ENCODE measurements around the gene YWHAE. TPM values are rescaled to one million over a fixed set of nuclear protein-coding genes. Genes with fewer than 3 reads are reported as not detected.
"Not testable (repeated sequence)": the region's sequence is repeated elsewhere in the genome, so short reads cannot be mapped to it uniquely, and the experiment has no call there.

The YWHAE gene
- total RNA-seq, 2 experiments from 2014 or later: 564 to 609 TPM

DNA sequence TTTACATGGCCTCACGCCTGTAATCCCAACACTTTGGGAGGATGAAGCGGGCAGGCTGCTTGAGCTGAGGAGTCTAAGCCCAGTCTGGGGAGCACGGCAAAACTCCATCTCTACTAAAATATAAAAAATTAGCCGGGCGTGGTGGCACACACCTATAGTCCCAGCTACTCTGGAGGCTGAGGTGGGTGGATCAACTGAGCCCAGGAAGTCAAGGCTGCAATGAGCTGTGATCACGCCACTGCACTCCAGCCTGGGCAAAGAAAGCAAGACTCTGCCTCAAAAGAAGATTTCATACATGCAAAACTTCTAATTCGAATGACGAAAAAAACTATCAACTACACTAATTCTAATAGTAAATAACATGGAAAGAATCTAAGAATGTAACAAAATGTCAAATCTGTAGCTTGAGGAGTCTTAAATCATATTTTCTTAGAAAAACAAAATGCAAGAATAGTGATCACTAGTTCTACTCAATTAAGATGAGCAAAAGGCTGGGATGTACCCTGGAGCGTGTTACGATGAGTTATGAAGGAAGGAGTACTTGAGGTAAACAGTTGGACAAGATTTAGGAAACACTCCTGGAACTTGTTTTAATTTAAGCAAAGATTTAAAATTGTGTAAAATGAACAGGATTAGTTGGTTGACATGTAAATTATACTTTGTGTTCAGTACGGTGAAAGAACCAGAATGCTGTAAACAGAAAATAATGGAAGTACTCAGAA lies 20.7 kb downstream of the YWHAE start:
- ChIA-PET POLR2A (interaction anchor here (0.6 to 0.8 kb wide), 3 partner anchors 13 to 27 kb away, joined by 3 read pairs; no protein-coding TSS in a partner anchor), CTCF (interaction anchor here (0.6 to 2.7 kb wide), 3 partner anchors 10 to 21 kb away, joined by 3 to 12 read pairs (median 6); partner anchors contain the start of gene YWHAE)

DNA sequence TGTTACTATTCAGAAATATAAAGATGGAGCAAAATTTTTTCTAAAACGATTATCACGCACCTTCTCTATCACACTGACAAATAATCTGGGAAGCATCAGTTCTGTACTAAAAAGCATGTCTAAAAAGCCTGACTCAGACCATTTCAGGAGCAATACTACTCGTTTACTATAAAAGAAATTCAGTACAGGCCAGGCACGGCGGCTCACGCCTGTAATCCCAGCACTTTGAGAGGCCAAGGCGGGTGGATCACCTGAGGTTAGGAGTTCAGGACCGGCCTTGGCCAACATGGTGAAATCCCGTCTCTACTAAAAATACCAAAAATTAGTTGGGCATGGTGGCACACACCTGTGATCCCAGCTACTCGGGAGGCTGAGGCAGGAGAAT lies 21.6 kb downstream of the YWHAE start:
- CTCF ChIA-PET: interaction anchor here (2.7 kb wide), 1 partner anchor 13 kb away, joined by 12 read pairs; no protein-coding TSS in a partner anchor
- POLR2A ChIA-PET: not testable (repeated sequence)

DNA sequence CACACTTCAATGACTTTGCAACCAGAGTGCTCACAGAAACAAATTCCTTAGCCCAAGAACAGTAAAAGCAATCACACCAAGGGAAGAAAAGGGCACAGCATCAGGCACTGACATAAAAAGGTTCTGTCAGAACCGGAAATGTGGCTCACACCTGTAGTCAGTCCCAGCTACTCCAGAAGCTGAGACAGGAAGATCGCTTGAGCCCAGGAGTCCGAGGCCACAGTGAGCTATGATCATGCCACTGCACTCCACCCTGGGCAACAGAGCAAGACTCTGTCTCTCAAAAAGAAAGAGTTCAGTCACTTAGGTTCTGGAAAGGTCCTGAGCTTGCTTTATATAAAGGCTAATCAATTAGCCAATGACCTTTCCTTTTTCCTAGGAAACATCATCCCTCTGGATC lies 22.7 kb downstream of the YWHAE start:
- ChIA-PET POLR2A (interaction anchor here (1.1 kb wide), 1 partner anchor 13 kb away, joined by 7 read pairs; no protein-coding TSS in a partner anchor), CTCF (interaction anchor here (1.6 to 2.2 kb wide), 3 partner anchors 12 to 16 kb away, joined by 4 to 16 read pairs (median 8); no protein-coding TSS in a partner anchor)

DNA sequence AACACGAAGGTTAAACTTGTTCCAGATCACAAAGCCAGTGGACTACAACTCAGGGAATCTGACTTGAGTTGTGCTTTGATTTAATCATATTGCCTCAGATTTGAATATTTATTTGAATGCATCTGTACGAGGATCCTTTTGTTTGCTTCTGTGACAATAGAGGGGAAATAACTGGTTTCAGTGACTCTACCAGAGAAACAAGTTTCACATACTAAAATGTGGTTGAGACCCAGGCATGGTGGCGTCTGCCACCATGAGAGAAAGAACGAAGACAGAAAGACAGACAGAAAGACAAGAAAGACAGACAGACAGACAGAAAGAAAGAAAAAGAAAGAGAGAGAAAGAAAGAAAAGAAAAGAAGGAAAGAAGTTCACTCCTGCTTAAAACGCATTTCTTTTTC lies 24.0 kb downstream of the YWHAE start:
- ChIA-PET POLR2A (interaction anchor here (0.7 to 1.1 kb wide), 2 partner anchors 15 to 257 kb away, joined by 3 to 7 read pairs; no protein-coding TSS in a partner anchor), CTCF (interaction anchor here (1.6 to 2.2 kb wide), 3 partner anchors 10 to 17 kb away, joined by 4 to 16 read pairs (median 8); no protein-coding TSS in a partner anchor)

DNA sequence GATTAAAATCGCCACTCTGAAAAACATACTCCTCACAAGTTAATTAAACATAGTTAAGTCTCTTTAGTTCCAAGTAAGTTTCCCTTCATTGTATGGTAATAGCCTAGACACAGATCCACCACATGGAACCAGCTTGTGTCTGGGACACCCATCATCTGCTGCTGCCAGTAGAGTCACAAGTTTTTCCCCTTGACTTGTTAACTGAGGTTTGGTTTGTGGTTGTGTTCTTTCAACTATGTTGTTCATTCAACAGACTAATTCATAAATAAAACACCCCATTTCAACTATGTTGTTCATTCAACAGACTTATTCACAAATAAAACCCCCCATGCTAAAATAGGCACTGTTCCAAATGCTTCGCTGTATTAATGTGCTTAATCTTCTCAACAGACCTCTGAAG lies 24.4 kb downstream of the YWHAE start:
- ChIA-PET CTCF (interaction anchor here (1.8 to 2.2 kb wide), 3 partner anchors 10 to 13 kb away, joined by 8 to 16 read pairs (median 9); no protein-coding TSS in a partner anchor), POLR2A (no interaction called here)

DNA sequence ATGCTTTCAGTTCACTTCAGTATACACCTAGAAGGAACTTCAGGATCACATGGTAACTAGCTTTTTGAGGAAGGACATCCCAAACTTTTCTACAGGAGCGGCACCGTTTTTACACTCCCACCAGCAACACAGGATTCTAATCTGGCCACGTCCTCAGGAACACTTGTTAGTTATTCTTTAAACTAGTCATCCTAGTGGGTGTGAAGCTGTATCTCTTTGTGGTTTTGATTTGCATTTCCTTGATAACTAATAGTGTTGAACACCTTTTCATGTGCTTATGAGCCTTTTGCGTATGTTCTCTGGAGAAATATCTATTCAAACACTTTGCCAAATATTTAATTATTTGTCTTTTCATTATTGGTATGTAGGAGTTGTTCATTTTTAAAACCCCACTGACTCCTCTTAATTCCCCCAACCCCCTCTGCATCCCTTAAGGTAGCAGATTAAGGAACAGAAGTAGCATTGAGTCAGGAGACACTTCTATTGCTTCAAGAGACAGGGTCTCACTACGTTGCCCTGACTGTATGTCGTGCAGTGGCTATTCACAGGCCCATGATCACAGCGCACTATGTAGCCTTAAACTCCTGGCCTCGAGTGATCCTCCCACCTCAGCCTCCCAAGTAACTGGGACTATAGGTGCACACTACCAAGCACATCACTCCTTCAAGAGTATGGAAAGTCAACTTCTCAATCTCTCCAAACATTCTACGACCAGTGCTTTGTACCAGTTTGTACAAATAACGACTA lies 25.4 kb downstream of the YWHAE start:
- POLR2A ChIA-PET: interaction anchor here (0.6 to 0.8 kb wide), 2 partner anchors 25 to 89 kb away, joined by 4 to 8 read pairs; partner anchors contain the start of gene YWHAE
- CTCF ChIA-PET: interaction anchor here (1.8 kb wide), 1 partner anchor 9 kb away, joined by 9 read pairs; no protein-coding TSS in a partner anchor

DNA sequence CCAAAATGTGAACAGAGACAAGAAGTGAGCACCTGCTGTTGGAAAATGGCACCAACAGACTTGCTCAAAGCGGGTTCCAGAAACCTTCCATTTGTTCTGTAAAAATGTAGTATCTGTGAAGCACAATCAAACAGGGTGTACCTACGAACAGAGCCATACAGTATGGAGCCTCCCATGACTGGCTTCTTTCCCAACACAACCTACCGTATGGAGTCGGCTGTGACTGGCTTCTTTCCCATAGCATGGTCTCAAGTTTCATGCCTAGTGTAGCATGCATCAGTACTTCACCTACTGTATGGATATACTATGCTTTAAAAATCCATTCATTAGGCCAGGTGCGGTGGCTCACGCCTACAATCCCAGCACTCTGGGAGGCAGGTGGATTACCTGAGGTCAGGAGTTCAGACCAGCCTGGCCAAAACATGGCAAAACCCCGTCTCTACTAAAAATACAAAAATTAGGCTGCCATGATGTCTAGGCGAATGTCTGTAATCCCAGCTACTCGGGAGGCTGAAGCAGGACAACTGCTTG lies 26.2 kb downstream of the YWHAE start:
- POLR2A ChIA-PET: interaction anchor here (0.6 to 0.8 kb wide), 2 partner anchors 26 to 89 kb away, joined by 4 to 8 read pairs; partner anchors contain the start of gene YWHAE
- CTCF ChIA-PET: interaction anchor here (1.8 kb wide), 1 partner anchor 9 kb away, joined by 9 read pairs; no protein-coding TSS in a partner anchor

DNA sequence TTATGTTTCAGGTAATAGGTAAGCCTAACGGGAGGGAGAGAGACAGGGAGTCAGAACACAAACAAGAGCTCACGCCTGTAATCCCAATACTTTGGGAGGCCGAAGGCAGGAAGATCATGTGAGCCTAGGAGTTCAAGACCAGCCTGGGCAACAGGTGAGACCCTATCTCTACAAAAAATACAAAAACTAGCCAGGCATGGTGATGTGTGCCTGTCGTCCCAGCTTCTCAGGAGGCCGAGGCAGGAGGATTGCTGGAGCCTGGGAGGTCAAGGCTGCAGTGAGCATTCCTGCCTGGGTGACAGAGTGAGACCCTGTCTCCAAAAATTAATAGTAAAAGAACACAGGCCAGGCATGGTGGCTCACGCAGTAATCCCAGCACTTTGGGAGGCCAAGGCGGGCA lies 27.4 kb downstream of the YWHAE start:
- ChIA-PET POLR2A (no interaction called here), CTCF (no interaction called here)

DNA sequence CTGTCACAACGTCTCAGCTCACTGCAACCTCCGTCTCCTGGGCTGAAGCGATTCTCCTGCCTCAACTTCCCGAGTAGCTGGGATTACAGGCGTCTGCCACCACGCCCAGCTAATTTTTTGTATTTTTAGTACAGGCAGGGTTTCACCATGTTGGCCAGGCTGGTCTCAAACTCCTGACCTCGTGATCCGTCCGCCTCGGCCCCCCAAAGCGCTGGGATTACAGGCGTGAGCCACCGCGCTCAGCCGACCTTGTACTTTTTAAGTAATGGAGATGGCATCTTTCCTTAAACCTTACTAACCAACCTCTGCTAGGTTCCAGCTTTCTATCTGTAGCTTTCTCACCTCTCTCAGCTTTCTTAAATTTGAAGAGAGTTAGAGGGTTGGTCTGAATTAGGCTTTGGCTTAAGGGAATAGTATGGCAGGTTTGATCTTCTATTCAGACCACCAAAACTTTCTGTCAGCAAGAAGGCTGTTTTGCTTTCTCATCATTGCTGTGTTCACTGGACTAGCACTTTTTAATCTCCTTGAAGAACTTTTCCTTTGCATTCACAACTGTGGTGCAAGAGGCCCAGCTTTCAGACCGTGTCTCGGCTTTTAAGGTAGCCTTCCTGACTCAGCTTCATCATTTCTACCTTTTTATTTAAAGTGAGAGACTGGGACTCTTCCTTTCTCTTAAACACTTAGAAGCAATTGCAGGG lies 28.0 kb downstream of the YWHAE start:
- ChIA-PET POLR2A (interaction anchor here (1.0 kb wide), 1 partner anchor 10 kb away, joined by 3 read pairs; no protein-coding TSS in a partner anchor), CTCF (interaction anchor here (1.0 to 1.2 kb wide), 3 partner anchors 19 to 74 kb away, joined by 3 to 5 read pairs (median 3); partner anchors contain the start of gene YWHAE)

DNA sequence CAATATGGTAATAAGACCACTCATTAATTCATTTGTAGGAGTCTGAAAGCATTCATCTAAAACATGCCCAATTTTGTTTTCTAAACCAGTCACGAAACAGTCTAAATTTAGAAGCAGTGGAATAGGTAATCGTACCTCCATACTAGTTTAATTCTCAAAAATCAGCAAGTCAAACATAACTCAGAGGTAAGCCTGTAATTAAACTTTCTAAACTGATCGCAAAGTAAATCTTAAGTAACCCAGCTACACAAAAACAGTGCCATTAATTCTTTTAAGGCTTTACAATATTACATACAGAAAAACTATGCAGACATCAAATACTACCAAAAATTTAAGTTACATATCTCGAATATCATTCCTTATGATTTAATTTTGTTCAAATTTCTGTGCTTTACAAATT lies 31.4 kb downstream of the YWHAE start:
- POLR2A ChIA-PET: interaction anchor here (0.6 kb wide), 1 partner anchor 1341 kb away, joined by 3 read pairs; no protein-coding TSS in a partner anchor
- CTCF ChIA-PET: interaction anchor here (0.7 kb wide), 1 partner anchor 109 kb away, joined by 3 read pairs; no protein-coding TSS in a partner anchor

DNA sequence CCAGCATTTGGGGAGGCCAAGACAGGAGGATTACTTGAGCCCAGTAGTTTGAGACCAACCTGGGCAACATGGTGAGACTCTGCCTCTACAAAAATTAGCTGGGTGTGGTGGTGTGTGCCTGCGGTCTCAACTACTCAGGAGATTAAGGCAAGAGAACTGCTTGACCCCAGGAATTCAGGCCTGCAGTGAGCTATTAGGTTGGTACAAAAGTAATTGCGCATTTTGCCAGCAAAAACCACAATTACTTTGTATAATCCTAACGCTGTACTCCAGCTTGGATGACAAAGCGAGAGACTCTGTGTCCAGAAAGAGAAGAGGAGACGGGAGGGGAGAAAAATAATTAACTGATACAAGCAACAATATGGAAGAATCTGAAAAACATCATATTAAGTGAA lies 32.7 kb downstream of the YWHAE start:
- POLR2A ChIA-PET: no interaction called here

DNA sequence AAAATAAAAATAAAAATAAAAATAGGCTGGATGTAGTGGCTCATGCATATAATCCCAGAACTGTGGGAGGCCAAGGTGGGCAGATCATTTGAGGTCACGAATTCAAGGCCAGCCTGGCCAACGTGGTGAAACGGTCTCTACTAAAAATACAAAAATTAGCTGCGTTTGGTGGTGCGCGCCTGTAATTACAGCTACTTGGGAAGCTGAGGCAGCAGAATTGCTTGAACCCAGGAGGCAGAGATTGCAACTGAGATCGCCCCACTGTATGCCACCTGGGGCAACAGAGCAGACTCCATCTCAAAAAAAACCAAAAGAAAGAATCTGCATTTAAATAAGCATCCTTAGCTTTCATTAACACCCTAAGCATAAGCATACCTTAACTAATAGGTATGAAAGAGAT lies 33.8 kb downstream of the YWHAE start:
- CTCF ChIA-PET: interaction anchor here (0.8 to 2.8 kb wide), 13 partner anchors 11 to 150 kb away, joined by 3 to 17 read pairs (median 4); partner anchors contain the start of genes CRK and INPP5K
- POLR2A ChIA-PET: interaction anchor here (0.6 to 1.3 kb wide), 4 partner anchors 13 to 97 kb away, joined by 3 to 4 read pairs (median 3); partner anchors contain the start of gene CRK

More for the DNA sequence above, 32.7 kb downstream of the YWHAE start:
- CTCF ChIA-PET: interaction anchor here (1.3 kb wide), 2 partner anchors 34 to 86 kb away, joined by 3 read pairs; no protein-coding TSS in a partner anchor

DNA sequence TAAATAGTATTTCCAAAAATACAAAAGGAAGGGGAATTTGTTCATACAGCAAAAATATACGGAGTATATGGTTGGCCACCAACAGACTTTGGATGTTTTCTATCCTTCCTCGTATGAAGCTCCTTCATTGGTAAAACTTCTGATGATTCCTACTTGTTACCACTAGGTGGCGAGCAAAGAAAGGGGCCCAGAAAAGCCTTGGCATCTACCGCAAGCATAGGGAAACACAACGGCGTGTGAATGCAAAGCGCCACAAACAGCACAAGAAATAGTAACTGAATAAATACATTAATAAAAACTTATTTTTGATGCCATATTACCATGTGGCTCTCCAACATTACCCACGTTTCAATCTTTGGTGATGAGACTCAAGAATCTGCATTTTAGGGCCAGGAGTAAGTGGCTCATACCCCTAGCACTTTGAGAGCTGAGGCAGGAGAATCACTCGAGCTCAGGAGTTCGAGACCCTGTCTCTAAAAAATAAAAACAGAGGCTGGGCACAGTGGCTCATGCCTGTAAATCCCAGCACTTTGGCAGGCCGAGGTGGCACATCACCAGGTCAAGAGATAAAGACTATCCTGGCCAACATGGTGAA lies 34.5 kb downstream of the YWHAE start:
- ChIA-PET POLR2A (interaction anchor here (1.0 to 1.3 kb wide), 5 partner anchors 14 to 150 kb away, joined by 3 to 5 read pairs (median 4); partner anchors contain the start of genes CRK and YWHAE), CTCF (interaction anchor here (0.6 to 2.8 kb wide), 27 partner anchors 9 to 264 kb away, joined by 3 to 17 read pairs (median 4); partner anchors contain the start of genes CRK, INPP5K, SLC43A2 and YWHAE)

DNA sequence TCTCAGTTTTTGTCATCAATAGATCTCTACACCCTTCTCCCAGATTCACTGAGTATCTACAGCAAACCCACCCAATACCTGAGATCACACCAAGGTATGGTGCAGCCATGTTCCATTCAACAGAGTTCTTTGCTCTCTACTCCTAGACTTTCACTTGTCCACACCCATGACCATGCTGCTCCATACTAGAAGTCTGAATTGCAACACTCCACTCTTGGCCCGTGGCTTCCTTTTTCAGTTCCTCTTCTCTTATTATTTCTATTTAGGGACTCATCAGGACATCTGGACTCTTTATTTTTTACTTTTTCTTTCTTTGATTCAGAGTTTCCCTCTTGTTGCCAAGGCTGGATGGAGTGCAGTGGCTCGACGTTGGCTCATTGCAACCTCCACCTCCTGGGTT lies 37.1 kb downstream of the YWHAE start:
- CTCF ChIA-PET: interaction anchor here (1.0 to 2.9 kb wide), 4 partner anchors 14 to 109 kb away, joined by 3 to 8 read pairs (median 3); partner anchors contain the start of gene CRK
- POLR2A ChIA-PET: interaction anchor here (0.9 to 1.8 kb wide), 4 partner anchors 8 to 153 kb away, joined by 3 to 5 read pairs (median 4); partner anchors contain the start of genes INPP5K and YWHAE

DNA sequence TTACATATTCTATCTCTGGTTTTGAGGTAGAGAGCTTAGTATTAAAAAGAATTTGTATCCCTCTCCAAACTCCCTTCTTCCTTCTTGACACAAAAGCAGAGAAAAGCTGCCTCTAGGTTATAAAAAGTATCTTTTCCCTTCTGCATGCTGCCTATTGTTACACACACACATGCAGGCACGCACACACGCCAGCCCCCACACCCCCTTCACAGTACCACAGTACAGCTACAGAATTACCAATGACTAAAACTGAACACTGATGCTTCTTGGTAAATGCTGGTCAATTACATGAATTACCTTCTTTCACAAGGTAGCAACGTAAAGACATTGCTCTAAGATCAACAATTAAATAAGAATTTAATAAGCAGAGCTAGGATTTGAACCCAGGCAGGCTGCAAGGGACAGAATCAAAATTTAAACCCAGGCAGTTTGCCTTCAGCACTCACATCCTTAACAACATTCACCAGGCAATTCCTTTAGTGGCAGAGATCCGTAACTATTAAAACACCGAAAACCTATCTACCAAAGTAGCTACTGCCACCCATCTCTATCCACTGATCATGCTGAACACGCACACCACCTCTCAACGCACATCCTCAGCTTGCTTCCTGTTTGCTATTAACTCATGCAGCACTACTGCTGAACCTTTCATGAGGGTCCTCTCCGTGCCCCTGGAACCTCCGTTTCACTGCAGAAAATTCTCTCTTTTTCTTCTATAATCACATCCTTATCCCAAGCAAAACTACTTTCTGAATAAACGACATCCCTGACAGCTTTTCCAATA lies 37.8 kb downstream of the YWHAE start:
- ChIA-PET CTCF (interaction anchor here (1.0 to 2.9 kb wide), 6 partner anchors 15 to 108 kb away, joined by 3 to 8 read pairs (median 3); partner anchors contain the start of gene CRK), POLR2A (interaction anchor here (0.6 to 1.8 kb wide), 5 partner anchors 9 to 154 kb away, joined by 3 to 5 read pairs (median 4); partner anchors contain the start of genes INPP5K and YWHAE)

DNA sequence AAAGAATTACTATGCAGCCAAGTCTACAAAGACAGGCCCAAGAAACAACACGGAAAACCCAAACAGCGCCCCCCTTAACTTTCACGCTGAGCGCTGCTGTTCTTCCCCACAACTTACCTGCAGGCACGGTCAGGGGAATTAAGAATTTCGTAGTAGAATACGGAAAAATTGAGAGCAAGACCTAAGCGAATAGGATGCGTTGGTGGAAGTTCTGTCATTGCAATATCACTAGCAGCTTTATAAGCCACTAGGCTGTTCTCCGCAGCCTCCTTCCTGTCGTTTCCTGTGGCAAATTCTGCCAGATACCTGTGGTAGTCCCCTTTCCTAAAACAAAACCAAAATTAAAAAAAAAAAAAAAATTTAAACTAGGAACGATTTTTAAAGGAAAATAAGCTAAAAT lies 39.0 kb downstream of the YWHAE start:
- POLR2A ChIA-PET: interaction anchor here (1.8 kb wide), 1 partner anchor 39 kb away, joined by 4 read pairs; the partner anchor contains the start of gene YWHAE
- CTCF ChIA-PET: interaction anchor here (1.1 to 2.9 kb wide), 2 partner anchors 16 to 71 kb away, joined by 4 to 8 read pairs; no protein-coding TSS in a partner anchor

All from activated CD8-positive, alpha-beta memory T cell treated with anti-CD3 and anti-CD28 coated beads for 36 hours (primary cell).